K562 (cell line): ENCODE measurements around the gene NUPR1.
"Not testable (repeated sequence)": the region's sequence is repeated elsewhere in the genome, so short reads cannot be mapped to it uniquely, and the experiment has no call there.

Experiments used
- CBX2 ChIP-seq: fragments of 200-600 bp; sonication (generic); IDR thresholded peaks from one replicate; pipeline ENCODE4 v1.6.1; 2012; ENCODE audit warnings: mild to moderate bottlenecking, low read length, inconsistent platforms; ENCODE audit not compliant: insufficient read depth, poor library complexity, severe bottlenecking
- CTCF ChIP-seq, 3 experiments: IDR thresholded peaks in 2 of 3; conservative IDR thresholded peaks in 1 of 3; 2 replicates each; pipeline ENCODE4 v1.5.1; 2011 to 2012; ENCODE audit warnings: low read length in 3 of 3, mild to moderate bottlenecking in 3 of 3, control low read depth in 2 of 3, improper control_type of control experiment in 1 of 3, inconsistent platforms in 1 of 3, low read depth in 1 of 3, mixed read lengths in 1 of 3, moderate library complexity in 1 of 3; ENCODE audit not compliant: insufficient read depth in 2 of 3
- RAD21 ChIP-seq, 2 experiments: fragments of 250-450 bp in 1 of 2; fragments of 450-650 bp in 1 of 2; sonication (Bioruptor Pico) in 1 of 2; formaldehyde crosslinking in 1 of 2; IDR thresholded peaks in 1 of 2; conservative IDR thresholded peaks in 1 of 2; 2 replicates each; pipeline versions ENCODE4 v1.4.0 to v1.8.0; 2020 to 2022; ENCODE audit warnings: mild to moderate bottlenecking in 2 of 2, moderate library complexity in 1 of 2
- RFX1 ChIP-seq: fragments of 450-650 bp; IDR thresholded peaks from 2 replicates; pipeline ENCODE4 v1.6.1; 2016; ENCODE audit warnings: mild to moderate bottlenecking, moderate library complexity
- USF2 ChIP-seq: sonication (generic); formaldehyde crosslinking; IDR thresholded peaks from 2 replicates; pipeline ENCODE4 v1.5.0; 2020; ENCODE audit warnings: missing genetic modification reagents

GRCh38 chr16:28527100-28527785 lies 11.5 kb downstream of the NUPR1 start:
- not testable (repeated sequence) for TF ChIP-seq CTCF (IDR thresholded peaks at IDR 0.05 in 2 of 3, conservative IDR thresholded peaks at IDR 0.05 in 1 of 3; ENCODE audit: insufficient read depth in 2 of 3, low read depth in 1 of 3, low read length in 3 of 3); USF2 (CRISPR knock-in tag); CBX2; RAD21 (CRISPR knock-in tag; conservative IDR thresholded peaks at IDR 0.05 in 1 of 2, IDR thresholded peaks at IDR 0.05 in 1 of 2); RFX1
